ENCODE measurements around the gene PBX1. TPM values are rescaled to one million over a fixed set of nuclear protein-coding genes. Genes with fewer than 3 reads are reported as not detected.
A peak's percentile ranks its signal among the peaks of the same experiment; 100 is the strongest.

Gene PBX1
- total RNA-seq, 4 donors from 2014 or later, result 33.3 to 61.8 (median 56.2) TPM

- no peak for ATAC-seq (ENCODE audit: low FRiP score)
- TF ChIP-seq, protein P1, sequence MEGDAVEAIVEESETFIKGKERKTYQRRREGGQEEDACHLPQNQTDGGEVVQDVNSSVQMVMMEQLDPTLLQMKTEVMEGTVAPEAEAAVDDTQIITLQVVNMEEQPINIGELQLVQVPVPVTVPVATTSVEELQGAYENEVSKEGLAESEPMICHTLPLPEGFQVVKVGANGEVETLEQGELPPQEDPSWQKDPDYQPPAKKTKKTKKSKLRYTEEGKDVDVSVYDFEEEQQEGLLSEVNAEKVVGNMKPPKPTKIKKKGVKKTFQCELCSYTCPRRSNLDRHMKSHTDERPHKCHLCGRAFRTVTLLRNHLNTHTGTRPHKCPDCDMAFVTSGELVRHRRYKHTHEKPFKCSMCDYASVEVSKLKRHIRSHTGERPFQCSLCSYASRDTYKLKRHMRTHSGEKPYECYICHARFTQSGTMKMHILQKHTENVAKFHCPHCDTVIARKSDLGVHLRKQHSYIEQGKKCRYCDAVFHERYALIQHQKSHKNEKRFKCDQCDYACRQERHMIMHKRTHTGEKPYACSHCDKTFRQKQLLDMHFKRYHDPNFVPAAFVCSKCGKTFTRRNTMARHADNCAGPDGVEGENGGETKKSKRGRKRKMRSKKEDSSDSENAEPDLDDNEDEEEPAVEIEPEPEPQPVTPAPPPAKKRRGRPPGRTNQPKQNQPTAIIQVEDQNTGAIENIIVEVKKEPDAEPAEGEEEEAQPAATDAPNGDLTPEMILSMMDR (IDR thresholded peaks at IDR 0.05), result no peak
- no peak for DNase-seq (ENCODE audit: low spot score)
Measured at GRCh38 chr1:164583196-164583595, 24.2 kb downstream of the PBX1 start.

- ATAC-seq (ENCODE audit: low FRiP score), result no peak
- TF ChIP-seq, protein P1 (IDR thresholded peaks at IDR 0.05), result no peak
- DNase-seq (ENCODE audit: low spot score), result no peak
Measured at GRCh38 chr1:164583835-164584539, 25.0 kb downstream of the PBX1 start.

DNA sequence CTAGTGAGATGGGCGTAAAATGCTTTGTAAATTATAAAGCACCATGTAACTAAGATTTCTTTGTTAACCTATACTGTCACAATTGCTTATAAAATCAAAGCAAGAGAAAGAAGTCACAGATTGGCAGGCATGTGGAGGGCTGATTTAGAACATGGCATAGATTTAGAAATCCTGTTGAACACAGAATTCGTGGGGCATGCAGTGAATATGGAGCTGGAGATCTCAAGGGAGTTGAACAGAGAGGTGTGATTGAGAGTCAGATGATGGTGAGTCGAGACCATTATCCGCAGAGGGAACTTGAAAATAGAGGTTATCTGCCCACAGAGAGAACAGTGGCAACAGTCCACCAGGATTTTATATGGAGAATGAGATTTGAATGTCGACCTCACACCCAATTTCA lies 27.6 kb downstream of the PBX1 start:
- TF ChIP-seq, protein P1 (IDR thresholded peaks at IDR 0.05), result no peak
- no peak for ATAC-seq (ENCODE audit: low FRiP score)
- DNase-seq (ENCODE audit: low spot score), result no peak

DNA sequence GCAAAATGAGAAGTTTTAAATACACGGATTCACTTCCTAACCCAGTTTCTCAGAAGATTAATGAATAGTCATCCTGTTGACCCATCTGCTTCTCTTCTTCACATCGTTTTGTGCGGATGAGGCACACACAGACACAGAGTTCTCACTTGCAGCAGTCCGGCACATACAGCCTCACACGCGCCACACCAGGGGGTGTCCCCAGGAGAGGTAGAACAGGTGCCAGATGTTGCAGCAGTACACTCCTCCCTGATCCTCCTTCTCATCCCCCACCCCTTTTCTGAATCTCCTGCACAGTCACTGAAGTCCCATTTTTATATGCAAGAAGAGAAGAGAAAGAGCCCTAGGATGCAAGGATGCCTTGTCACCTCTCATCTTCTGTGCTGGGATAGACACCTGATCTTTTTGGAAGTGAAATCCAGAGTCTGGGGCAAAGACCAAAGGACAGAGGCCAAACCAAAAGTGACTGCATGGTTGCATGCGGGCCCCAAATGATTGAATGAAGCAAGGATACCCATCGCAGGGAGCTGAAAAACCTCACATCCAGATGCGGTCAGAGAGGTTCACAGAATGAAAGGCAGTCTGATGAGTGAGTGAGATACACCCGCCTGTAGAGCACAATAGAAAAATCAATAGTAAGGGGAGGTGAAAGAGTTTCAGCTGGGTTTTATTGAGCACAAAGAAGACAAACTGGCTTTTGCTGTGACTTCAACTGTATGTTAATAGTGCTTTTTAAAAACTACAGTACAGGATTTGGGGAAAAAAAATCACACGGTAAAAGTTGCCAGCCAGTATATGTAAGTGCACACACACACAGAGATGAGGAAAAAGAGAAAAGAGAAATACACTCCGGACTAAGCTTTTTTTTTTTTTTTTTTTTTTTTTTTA lies 28.9 kb downstream of the PBX1 start:
- TF ChIP-seq, protein P1 (IDR thresholded peaks at IDR 0.05), result no peak
- no peak for ATAC-seq (ENCODE audit: low FRiP score)
- no peak for DNase-seq (ENCODE audit: low spot score)

GRCh38 chr1:164588516-164589341 lies 29.7 kb downstream of the PBX1 start:
- TF ChIP-seq, protein P1 (IDR thresholded peaks at IDR 0.05), result no peak
- DNase-seq (ENCODE audit: low spot score), result no peak
- peak; percentile 38 for ATAC-seq (ENCODE audit: low FRiP score)

- TF ChIP-seq, protein P1 (IDR thresholded peaks at IDR 0.05), result no peak
- ATAC-seq (ENCODE audit: low FRiP score), result no peak
- no peak for DNase-seq (ENCODE audit: low spot score)
Measured at GRCh38 chr1:164589408-164589807, 30.4 kb downstream of the PBX1 start.

Measured in omental fat pad (tissue), 4 donors.